Measurements from ENCODE around the gene ZNF516. TPM values are rescaled to one million over a fixed set of nuclear protein-coding genes. Genes with fewer than 3 reads are reported as not detected.

ZNF516 gene
- polyA plus RNA-seq, 1 experiment = 11.3 TPM

GRCh38 chr18:76369791-76370190, 125.3 kb downstream of the ZNF516 start:
- Histone ChIP-seq H3K36me3 (ENCODE audit: control insufficient read depth, insufficient read depth, low read length) (peaks cover 9% of the 10 kb centered on the region), H3K4me3 (ENCODE audit: low read depth, low read length) (no peak overlapping the region), H3K27me3 (ENCODE audit: control insufficient read depth, insufficient read depth, low read length) (no peaks in the 10 kb centered on the region)
- CTCF ChIA-PET = no interaction called here
- POLR2A ChIA-PET = no interaction called here
- no peak for TF ChIP-seq CTCF (IDR thresholded peaks at IDR 0.05; ENCODE audit: insufficient read depth, low read depth, low read length)
- DNase-seq (ENCODE audit: low read depth) = no peak

GRCh38 chr18:76368976-76369375, 126.1 kb downstream of the ZNF516 start:
- CTCF ChIA-PET = no interaction called here
- no peak for TF ChIP-seq CTCF (IDR thresholded peaks at IDR 0.05; ENCODE audit: insufficient read depth, low read depth, low read length)
- peaks cover 9% of the 10 kb centered on the region for H3K36me3 ChIP-seq (ENCODE audit: control insufficient read depth, insufficient read depth, low read length)
- H3K4me3 ChIP-seq (ENCODE audit: low read depth, low read length) = no peak overlapping the region
- no peak for DNase-seq (ENCODE audit: low read depth)
- POLR2A ChIA-PET = no interaction called here
- H3K27me3 ChIP-seq (ENCODE audit: control insufficient read depth, insufficient read depth, low read length) = no peaks in the 10 kb centered on the region

- no peak for DNase-seq (ENCODE audit: low read depth)
- CTCF ChIA-PET = interaction anchor here (1.0 to 2.0 kb wide), 3 partner anchors 12 to 341 kb away, joined by 5 to 6 read pairs (median 5); no protein-coding TSS in a partner anchor
- Histone ChIP-seq H3K4me3 (ENCODE audit: low read depth, low read length) (no peak overlapping the region), H3K27me3 (ENCODE audit: control insufficient read depth, insufficient read depth, low read length) (no peaks in the 10 kb centered on the region), H3K36me3 (ENCODE audit: control insufficient read depth, insufficient read depth, low read length) (peaks cover 9% of the 10 kb centered on the region)
- TF ChIP-seq CTCF (IDR thresholded peaks at IDR 0.05; ENCODE audit: insufficient read depth, low read depth, low read length) = no peak
- POLR2A ChIA-PET = no interaction called here
Observed at GRCh38 chr18:76368271-76368670, 126.8 kb downstream of the ZNF516 start.

- Histone ChIP-seq H3K36me3 (ENCODE audit: control insufficient read depth, insufficient read depth, low read length) (peaks cover 9% of the 10 kb centered on the region), H3K27me3 (ENCODE audit: control insufficient read depth, insufficient read depth, low read length) (no peaks in the 10 kb centered on the region), H3K4me3 (ENCODE audit: low read depth, low read length) (no peak overlapping the region)
- DNase-seq (ENCODE audit: low read depth) = no peak
- no peak for TF ChIP-seq CTCF (IDR thresholded peaks at IDR 0.05; ENCODE audit: insufficient read depth, low read depth, low read length)
- ChIA-PET CTCF (interaction anchor here (1.0 to 2.0 kb wide), 3 partner anchors 13 to 342 kb away, joined by 5 to 6 read pairs (median 5); no protein-coding TSS in a partner anchor), POLR2A (no interaction called here)
Observed at GRCh38 chr18:76367168-76368125, 127.6 kb downstream of the ZNF516 start.

GRCh38 chr18:76365561-76365960, 129.5 kb downstream of the ZNF516 start:
- H3K36me3 ChIP-seq (ENCODE audit: control insufficient read depth, insufficient read depth, low read length) = peaks cover 6% of the 10 kb centered on the region
- no peaks in the 10 kb centered on the region for H3K27me3 ChIP-seq (ENCODE audit: control insufficient read depth, insufficient read depth, low read length)
- DNase-seq (ENCODE audit: low read depth) = no peak
- TF ChIP-seq CTCF (IDR thresholded peaks at IDR 0.05; ENCODE audit: insufficient read depth, low read depth, low read length) = no peak
- POLR2A ChIA-PET = no interaction called here
- CTCF ChIA-PET = no interaction called here
- no peak overlapping the region for H3K4me3 ChIP-seq (ENCODE audit: low read depth, low read length)

All from BJ (cell line).